Measurements from ENCODE around the gene LAMB3. TPM values are rescaled to one million over a fixed set of nuclear protein-coding genes. Genes with fewer than 3 reads are reported as not detected.

LAMB3 gene
- total and polyA plus RNA-seq, 2 donors (not counting 1 experiment from before 2014, with no cell fraction given) = 0.33 to 0.37 TPM

- H3K4me1 ChIP-seq (ENCODE audit: control insufficient read depth in 2 of 2, insufficient read depth in 2 of 2, low read length in 2 of 2) = peaks cover 4 to 7% of the 10 kb centered on the region in 2 donors
- H2AFZ ChIP-seq (ENCODE audit: insufficient read depth, low read depth, low read length, poor library complexity, severe bottlenecking) = no peak overlapping the region
- no peak for DNase-seq
- H3K36me3 ChIP-seq (replicated peaks in 1 of 2; ENCODE audit: control extremely low read depth in 1 of 2, control insufficient read depth in 1 of 2, extremely low read depth in 1 of 2, insufficient read depth in 2 of 2, low read length in 1 of 2) = no peaks in the 10 kb centered on the region
- H3K4me3 Mint-ChIP-seq = no peak overlapping the region
- no peaks in the 10 kb centered on the region for H3K9me3 Mint-ChIP-seq (ENCODE audit: insufficient read depth)
- H3K27me3 Mint-ChIP-seq = peaks cover 28% of the 10 kb centered on the region
- H3K9me3 ChIP-seq (ENCODE audit: control extremely low read depth in 1 of 3, control insufficient read depth in 2 of 3, insufficient read depth in 1 of 3, low read length in 2 of 3) = no peaks in the 10 kb centered on the region
- H3K9ac ChIP-seq (ENCODE audit: low read length) = no peak overlapping the region
- no peak for ATAC-seq (ENCODE audit: low read depth)
- WGBS (ENCODE audit: insufficient coverage) = 100% methylated on average over 1 of the region's 3 CpGs
- no peak overlapping the region for H3K4me2 ChIP-seq (replicated peaks; ENCODE audit: low read depth, low read length, poor library complexity, severe bottlenecking)
- peaks cover 3% of the 10 kb centered on the region for H3K4me1 Mint-ChIP-seq
- H3K27ac Mint-ChIP-seq = no peak overlapping the region
- H3K79me2 ChIP-seq (ENCODE audit: control insufficient read depth, insufficient read depth, low read length) = no peaks in the 10 kb centered on the region
- POLR2A ChIA-PET = no interaction called here
- TF ChIP-seq EZH2 (IDR thresholded peaks at IDR 0.05; ENCODE audit: borderline replicate concordance, insufficient read depth, low read depth, low read length, poor library complexity, severe bottlenecking) (no peak), CTCF (IDR thresholded peaks at IDR 0.05) (no peak)
- peaks cover 0 to 3% (median 1%) of the 10 kb centered on the region in 4 experiments for H3K27me3 ChIP-seq (replicated peaks in 1 of 4; ENCODE audit: control extremely low read depth in 1 of 4, control insufficient read depth in 3 of 4, insufficient read depth in 4 of 4, low read length in 3 of 4)
- intact Hi-C loops (cut with micrococcal nuclease) = no loop called here
- CTCF ChIA-PET = interaction anchor here (1.0 to 1.7 kb wide), 4 partner anchors 9 to 127 kb away, joined by 3 to 9 read pairs (median 4); no protein-coding TSS in a partner anchor
- H3K4me3 ChIP-seq (ENCODE audit: control extremely low read depth in 1 of 5, extremely low read depth in 1 of 5, insufficient read depth in 1 of 5, low read depth in 2 of 5, low read length in 4 of 5) = no peak overlapping the region
- H4K20me1 ChIP-seq (ENCODE audit: control insufficient read depth, insufficient read depth, low read length, poor library complexity, severe bottlenecking) = no peaks in the 10 kb centered on the region
- no peak overlapping the region for H3K27ac ChIP-seq (ENCODE audit: low read length in 2 of 2)
Measured at GRCh38 chr1:209697126-209697525, 44.9 kb upstream of the LAMB3 start.

- no peak for DNase-seq
- Mint-ChIP-seq H3K9me3 (ENCODE audit: insufficient read depth) (no peaks in the 10 kb centered on the region), H3K27ac (no peak overlapping the region), H3K4me3 (no peak overlapping the region), H3K27me3 (peaks cover 28% of the 10 kb centered on the region), H3K4me1 (peaks cover 3% of the 10 kb centered on the region)
- CTCF ChIA-PET = interaction anchor here (1.0 to 1.7 kb wide), 4 partner anchors 9 to 127 kb away, joined by 3 to 9 read pairs (median 4); no protein-coding TSS in a partner anchor
- Histone ChIP-seq H4K20me1 (ENCODE audit: control insufficient read depth, insufficient read depth, low read length, poor library complexity, severe bottlenecking) (no peaks in the 10 kb centered on the region), H2AFZ (ENCODE audit: insufficient read depth, low read depth, low read length, poor library complexity, severe bottlenecking) (no peak overlapping the region), H3K9ac (ENCODE audit: low read length) (no peak overlapping the region), H3K9me3 (ENCODE audit: control extremely low read depth in 1 of 3, control insufficient read depth in 2 of 3, insufficient read depth in 1 of 3, low read length in 2 of 3) (no peaks in the 10 kb centered on the region), H3K27ac (ENCODE audit: low read length in 2 of 2) (no peak overlapping the region), H3K4me1 (ENCODE audit: control insufficient read depth in 2 of 2, insufficient read depth in 2 of 2, low read length in 2 of 2) (peaks cover 4 to 7% of the 10 kb centered on the region in 2 donors), H3K4me2 (replicated peaks; ENCODE audit: low read depth, low read length, poor library complexity, severe bottlenecking) (no peak overlapping the region), H3K4me3 (ENCODE audit: control extremely low read depth in 1 of 5, extremely low read depth in 1 of 5, insufficient read depth in 1 of 5, low read depth in 2 of 5, low read length in 4 of 5) (no peak overlapping the region), H3K27me3 (replicated peaks in 1 of 4; ENCODE audit: control extremely low read depth in 1 of 4, control insufficient read depth in 3 of 4, insufficient read depth in 4 of 4, low read length in 3 of 4) (peaks cover 0 to 3% (median 1%) of the 10 kb centered on the region in 4 experiments), H3K36me3 (replicated peaks in 1 of 2; ENCODE audit: control extremely low read depth in 1 of 2, control insufficient read depth in 1 of 2, extremely low read depth in 1 of 2, insufficient read depth in 2 of 2, low read length in 1 of 2) (no peaks in the 10 kb centered on the region), H3K79me2 (ENCODE audit: control insufficient read depth, insufficient read depth, low read length) (no peaks in the 10 kb centered on the region)
- no peak for ATAC-seq (ENCODE audit: low read depth)
- POLR2A ChIA-PET = no interaction called here
- intact Hi-C loops (cut with micrococcal nuclease) = no loop called here
- TF ChIP-seq CTCF (IDR thresholded peaks at IDR 0.05) (no peak), EZH2 (IDR thresholded peaks at IDR 0.05; ENCODE audit: borderline replicate concordance, insufficient read depth, low read depth, low read length, poor library complexity, severe bottlenecking) (no peak)
Measured at GRCh38 chr1:209696673-209697072, 44.4 kb upstream of the LAMB3 start.
